Naive thymus-derived CD4-positive, alpha-beta T cell (primary cell): ENCODE measurements around the gene TMOD1. TPM values are rescaled to one million over a fixed set of nuclear protein-coding genes. Genes with fewer than 3 reads are reported as not detected.

Experiments
- ATAC-seq: fragments of 150-1000 bp; cut with Tn5 transposase; 2 replicates; pipeline ENCODE4 v1.10.0; 2021; ENCODE audit warnings: mild to moderate bottlenecking, moderate library complexity
- CTCF ChIA-PET: fragments of 350-600 bp; sonication (Branson Sonifier 250); formaldehyde crosslinking; loops from one replicate; lab custom pipeline; 2021; ENCODE audit warnings: antibody characterized with exemption; lab: Charles Lee
- POLR2A ChIA-PET: fragments of 350-600 bp; sonication (Branson Sonifier 250); formaldehyde crosslinking; loops from one replicate; lab custom pipeline; 2021; ENCODE audit warnings: antibody characterized with exemption, inconsistent platforms; lab: Charles Lee
- DNase-seq, 9 donors: peaks; one replicate each; pipeline versions ENCODE4 v3.0.0 to v3.0.0-alpha.2; 2020 to 2022; ENCODE audit warnings: mixed read lengths in 1 of 9
- H3K27ac ChIP-seq: one replicate; pipeline ENCODE4 v1.7.0; 2013; ENCODE audit warnings: mild to moderate bottlenecking, low read depth, low read length, moderate library complexity
- H3K27me3 ChIP-seq, 2 donors: one replicate each; pipeline ENCODE4 v1.7.0; 2013; ENCODE audit warnings: low read length in 2 of 2, mild to moderate bottlenecking in 2 of 2, moderate library complexity in 2 of 2; ENCODE audit not compliant: control insufficient read depth in 2 of 2, insufficient read depth in 2 of 2
- H3K36me3 ChIP-seq, 3 experiments: 1 replicate in 2 of 3; 2 replicates in 1 of 3; pipeline ENCODE4 v1.7.0; 2013; ENCODE audit warnings: low read length in 3 of 3, mild to moderate bottlenecking in 3 of 3, moderate library complexity in 1 of 3; ENCODE audit not compliant: insufficient read depth in 3 of 3, control insufficient read depth in 2 of 3
- H3K4me1 ChIP-seq, 2 donors: one replicate each; pipeline ENCODE4 v1.7.0; 2013; ENCODE audit warnings: low read length in 2 of 2, mild to moderate bottlenecking in 2 of 2, moderate library complexity in 1 of 2; ENCODE audit not compliant: control insufficient read depth in 2 of 2, insufficient read depth in 2 of 2
- H3K4me3 ChIP-seq: 2 replicates; pipeline ENCODE4 v1.7.0; 2013; ENCODE audit warnings: mild to moderate bottlenecking, low read length
- H3K9me3 ChIP-seq, 3 experiments: 1 replicate in 2 of 3; 2 replicates in 1 of 3; pipeline ENCODE4 v1.7.0; 2013; ENCODE audit warnings: low read length in 3 of 3; ENCODE audit not compliant: control insufficient read depth in 2 of 3
- H3K27ac Mint-ChIP-seq, 9 donors: one replicate each; pipeline ENCODE4 v1.8.0; 2020 to 2022; ENCODE audit warnings: mixed read lengths in 9 of 9, mild to moderate bottlenecking in 8 of 9, moderate library complexity in 5 of 9, inconsistent platforms in 2 of 9
- H3K27me3 Mint-ChIP-seq, 5 donors: one replicate each; pipeline ENCODE4 v1.8.0; 2021 to 2022; ENCODE audit warnings: mixed read lengths in 5 of 5, mild to moderate bottlenecking in 1 of 5
- H3K36me3 Mint-ChIP-seq, 5 donors: one replicate each; pipeline ENCODE4 v1.8.0; 2020 to 2022; ENCODE audit warnings: mixed read lengths in 5 of 5, mild to moderate bottlenecking in 3 of 5, inconsistent platforms in 1 of 5
- H3K4me1 Mint-ChIP-seq, 7 donors: one replicate each; pipeline ENCODE4 v1.8.0; 2020 to 2022; ENCODE audit warnings: mixed read lengths in 7 of 7, mild to moderate bottlenecking in 3 of 7, inconsistent platforms in 1 of 7
- H3K4me3 Mint-ChIP-seq, 10 donors: one replicate each; pipeline ENCODE4 v1.8.0; 2020 to 2022; ENCODE audit warnings: mild to moderate bottlenecking in 10 of 10, mixed read lengths in 10 of 10, moderate library complexity in 6 of 10, inconsistent platforms in 2 of 10
- H3K9me3 Mint-ChIP-seq, 11 donors: one replicate each; pipeline ENCODE4 v1.8.0; 2020 to 2022; ENCODE audit warnings: mixed read lengths in 11 of 11, mild to moderate bottlenecking in 4 of 11, inconsistent platforms in 1 of 11, moderate library complexity in 1 of 11
- intact Hi-C, 2 donors: fragments of 100-400 bp; cut with micrococcal nuclease; formaldehyde crosslinking; loops; one replicate each; pipeline ENCODE4 v1.15.1; 2023
- polyA plus RNA-seq, 2 donors: library from polyadenylated mRNA; unstranded; fragments of 300-500 nt; fragmentation: Illumina TruSeq; gene quantifications; one replicate each; pipeline ENCODE4 v1.2.3, GENCODE V29; 2021
- total RNA-seq, 6 experiments: library from RNA in 5 of 6; stranded (reverse) in 5 of 6; gene quantifications; 1 replicate in 5 of 6; 2 replicates in 1 of 6; pipeline ENCODE4 v1.2.3 and lab custom pipeline; 2021 to 2026

Gene TMOD1
- total and polyA plus RNA-seq, 7 experiments from 2014 or later: 0.68 to 1.7 (median 1.1) TPM

- peaks cover 4% of the 10 kb centered on the region in 2 donors for H3K4me1 ChIP-seq
- H3K4me3 ChIP-seq: no peak overlapping the region
- Mint-ChIP-seq H3K27ac (no peak overlapping the region), H3K4me3 (no peak overlapping the region), H3K9me3 (no peaks in the 10 kb centered on the region), H3K27me3 (peaks cover 0 to 6% (median 0%) of the 10 kb centered on the region in 5 donors), H3K36me3 (peaks cover 0 to 15% (median 4%) of the 10 kb centered on the region in 5 donors), H3K4me1 (peaks cover 6 to 8% (median 6%) of the 10 kb centered on the region in 7 donors)
- intact Hi-C loops: no loop called here
- H3K27ac ChIP-seq: no peak overlapping the region
- ChIA-PET CTCF (interaction anchor here (0.6 to 1.6 kb wide), 3 partner anchors 21 to 242 kb away, joined by 3 read pairs; no protein-coding TSS in a partner anchor), POLR2A (no interaction called here)
- no peaks in the 10 kb centered on the region for H3K27me3 ChIP-seq
- no peaks in the 10 kb centered on the region for H3K36me3 ChIP-seq
- ATAC-seq (no peak), DNase-seq (no peak)
- H3K9me3 ChIP-seq: no peaks in the 10 kb centered on the region
Observed at GRCh38 chr9:97593960-97594359, 92.5 kb downstream of the TMOD1 start.

- intact Hi-C loops: no loop called here
Observed at GRCh38 chr9:97594381-97594921, 93.0 kb downstream of the TMOD1 start.

GRCh38 chr9:97596906-97597305, 95.4 kb downstream of the TMOD1 start:
- H3K36me3 Mint-ChIP-seq: peaks cover 0 to 16% (median 3%) of the 10 kb centered on the region in 5 donors
- H3K27ac ChIP-seq: no peak overlapping the region
- H3K9me3 Mint-ChIP-seq: no peaks in the 10 kb centered on the region
- no peak overlapping the region for H3K4me3 ChIP-seq
- no peak overlapping the region for H3K4me3 Mint-ChIP-seq
- H3K27me3 ChIP-seq: no peaks in the 10 kb centered on the region
- ChIA-PET POLR2A (no interaction called here), CTCF (interaction anchor here (1.4 to 2.5 kb wide), 2 partner anchors 128 to 186 kb away, joined by 5 to 13 read pairs; no protein-coding TSS in a partner anchor)
- peak overlapping the region in 1 of 9 donors; percentile 13 for H3K27ac Mint-ChIP-seq
- peaks cover 0 to 19% (median 0%) of the 10 kb centered on the region in 3 experiments for H3K36me3 ChIP-seq
- H3K4me1 ChIP-seq: peaks cover 4% of the 10 kb centered on the region in 2 donors
- no peak for DNase-seq
- ATAC-seq: no peak
- H3K9me3 ChIP-seq: no peaks in the 10 kb centered on the region
- intact Hi-C loops: no loop called here
- H3K27me3 Mint-ChIP-seq: peaks cover 0 to 3% (median 0%) of the 10 kb centered on the region in 5 donors
- H3K4me1 Mint-ChIP-seq: peaks cover 6 to 9% (median 6%) of the 10 kb centered on the region in 7 donors

More at GRCh38 chr9:97594381-97594921, 93.0 kb downstream of the TMOD1 start:
- H3K27ac ChIP-seq: no peak overlapping the region
- H3K4me3 Mint-ChIP-seq: no peak overlapping the region
- H3K9me3 ChIP-seq: no peaks in the 10 kb centered on the region
- H3K36me3 ChIP-seq: no peaks in the 10 kb centered on the region
- H3K9me3 Mint-ChIP-seq: no peaks in the 10 kb centered on the region
- no peak overlapping the region for H3K27ac Mint-ChIP-seq
- H3K27me3 Mint-ChIP-seq: peaks cover 0 to 6% (median 0%) of the 10 kb centered on the region in 5 donors
- ChIA-PET CTCF (interaction anchor here (0.7 kb wide), 1 partner anchor 23 kb away, joined by 3 read pairs; no protein-coding TSS in a partner anchor), POLR2A (no interaction called here)
- H3K27me3 ChIP-seq: no peaks in the 10 kb centered on the region
- no peak overlapping the region for H3K4me3 ChIP-seq
- peaks cover 0 to 15% (median 4%) of the 10 kb centered on the region in 5 donors for H3K36me3 Mint-ChIP-seq
- H3K4me1 ChIP-seq: peaks cover 4% of the 10 kb centered on the region in 2 donors
- peaks cover 6 to 9% (median 6%) of the 10 kb centered on the region in 7 donors for H3K4me1 Mint-ChIP-seq
- ATAC-seq: no peak
- DNase-seq: no peak

- Histone ChIP-seq H3K9me3 (no peaks in the 10 kb centered on the region), H3K27ac (no peak overlapping the region), H3K4me3 (no peak overlapping the region), H3K4me1 (peaks cover 4% of the 10 kb centered on the region in 2 donors), H3K36me3 (peaks cover 0 to 37% (median under 1%) of the 10 kb centered on the region in 3 experiments), H3K27me3 (no peaks in the 10 kb centered on the region)
- CTCF ChIA-PET: interaction anchor here (0.5 to 2.5 kb wide), 26 partner anchors 13 to 1354 kb away, joined by 3 to 34 read pairs (median 4); partner anchors contain the start of genes NCBP1, TSTD2 and ZNF782
- intact Hi-C loops: loop anchor here (1.0 kb wide), 5 partner anchors 130 to 742 kb away; no protein-coding TSS in a partner anchor
- Mint-ChIP-seq H3K27ac (peak overlapping the region in 4 of 9 donors; percentile 4 to 49 (median 20)), H3K36me3 (peaks cover 0 to 24% (median 5%) of the 10 kb centered on the region in 5 donors), H3K27me3 (peaks cover 0 to 2% (median 0%) of the 10 kb centered on the region in 5 donors), H3K9me3 (no peaks in the 10 kb centered on the region), H3K4me3 (peak overlapping the region in 9 of 10 donors; percentile 19 to 73 (median 60)), H3K4me1 (peaks cover 6 to 8% (median 6%) of the 10 kb centered on the region in 7 donors)
- peak; percentile 93 for ATAC-seq
- POLR2A ChIA-PET: interaction anchor here (0.6 to 1.6 kb wide), 3 partner anchors 35 to 742 kb away, joined by 3 to 5 read pairs (median 3); partner anchors contain the start of genes NCBP1 and TSTD2
- DNase-seq: peak; percentile 26 to 73 (median 67)
Observed at GRCh38 chr9:97598461-97599288, 97.2 kb downstream of the TMOD1 start.

- Mint-ChIP-seq H3K4me3 (no peak overlapping the region), H3K9me3 (no peaks in the 10 kb centered on the region), H3K4me1 (peaks cover 6 to 8% (median 6%) of the 10 kb centered on the region in 7 donors), H3K27me3 (no peaks in the 10 kb centered on the region), H3K36me3 (peaks cover 0 to 25% (median 5%) of the 10 kb centered on the region in 5 donors), H3K27ac (peak overlapping the region in 1 of 9 donors; percentile 22)
- ChIA-PET CTCF (interaction anchor here (0.5 to 2.5 kb wide), 20 partner anchors 12 to 1355 kb away, joined by 3 to 34 read pairs (median 4); partner anchors contain the start of genes NCBP1, TSTD2 and ZNF782), POLR2A (interaction anchor here (1.5 to 1.6 kb wide), 2 partner anchors 34 to 743 kb away, joined by 3 to 5 read pairs; partner anchors contain the start of genes NCBP1 and TSTD2)
- intact Hi-C loops: no loop called here
- Histone ChIP-seq H3K27me3 (no peaks in the 10 kb centered on the region), H3K4me1 (peaks cover 4% of the 10 kb centered on the region in 2 donors), H3K36me3 (peaks cover 0 to 43% (median 6%) of the 10 kb centered on the region in 3 experiments), H3K27ac (no peak overlapping the region), H3K4me3 (no peak overlapping the region), H3K9me3 (no peaks in the 10 kb centered on the region)
- no peak for ATAC-seq
- no peak for DNase-seq
Observed at GRCh38 chr9:97599314-97599846, 97.9 kb downstream of the TMOD1 start.
